GM23248 (cell line): Measurements from ENCODE around the gene TAMALIN. TPM values are rescaled to one million over a fixed set of nuclear protein-coding genes. Genes with fewer than 3 reads are reported as not detected.

ENCODE experiments used
- DNase-seq: peaks from one replicate; pipeline ENCODE4 v3.0.0-alpha.2; 2015
- H2AFZ ChIP-seq: fragments of 200-600 bp; sonication (generic); 2 replicates; pipeline ENCODE4 v1.6.1; 2016; ENCODE audit warnings: antibody characterized with exemption
- H3F3A ChIP-seq: fragments of 200-600 bp; sonication (generic); 2 replicates; pipeline ENCODE4 v1.6.1; 2016; ENCODE audit warnings: mild to moderate bottlenecking, antibody characterized with exemption, mixed run types; ENCODE audit not compliant: insufficient read depth
- H3K27ac ChIP-seq: fragments of 200-600 bp; sonication (generic); 2 replicates; pipeline ENCODE4 v1.5.1; 2016; ENCODE audit warnings: mild to moderate bottlenecking
- H3K27me3 ChIP-seq: fragments of 200-600 bp; sonication (generic); replicated peaks from 2 replicates; pipeline ENCODE4 v1.6.1; 2016; ENCODE audit warnings: mild to moderate bottlenecking; ENCODE audit not compliant: insufficient read depth
- H3K36me3 ChIP-seq: fragments of 200-600 bp; sonication (generic); 2 replicates; pipeline ENCODE4 v1.6.1; 2016; ENCODE audit warnings: low read depth, mild to moderate bottlenecking
- H3K4me1 ChIP-seq: fragments of 200-600 bp; sonication (generic); 2 replicates; pipeline ENCODE4 v1.6.1; 2016; ENCODE audit warnings: mild to moderate bottlenecking; ENCODE audit not compliant: insufficient read depth
- H3K4me2 ChIP-seq: fragments of 200-600 bp; sonication (generic); one replicate; pipeline ENCODE4 v1.6.1; 2016; ENCODE audit warnings: mild to moderate bottlenecking; ENCODE audit not compliant: unreplicated experiment
- H3K4me3 ChIP-seq: fragments of 200-600 bp; sonication (generic); 2 replicates; pipeline ENCODE4 v1.5.1; 2016; ENCODE audit warnings: mild to moderate bottlenecking
- H3K79me2 ChIP-seq: fragments of 200-600 bp; sonication (generic); 2 replicates; pipeline ENCODE4 v1.6.1; 2016; ENCODE audit warnings: mild to moderate bottlenecking; ENCODE audit not compliant: insufficient read depth
- H3K9ac ChIP-seq: fragments of 200-600 bp; sonication (generic); 2 replicates; pipeline ENCODE4 v1.6.1; 2016; ENCODE audit warnings: mild to moderate bottlenecking
- H3K9me2 ChIP-seq: fragments of 200-600 bp; sonication (generic); 2 replicates; pipeline ENCODE4 v1.6.1; 2016; ENCODE audit warnings: mixed run types, mild to moderate bottlenecking, moderate library complexity; ENCODE audit not compliant: insufficient read depth
- H3K9me3 ChIP-seq: fragments of 200-600 bp; sonication (generic); one replicate; pipeline ENCODE4 v1.6.1; 2017; ENCODE audit warnings: low read depth
- H4K20me1 ChIP-seq: fragments of 200-600 bp; sonication (generic); 2 replicates; pipeline ENCODE4 v1.6.0; 2016; ENCODE audit not compliant: insufficient read depth
- EZH2 ChIP-seq: fragments of 200-600 bp; sonication (generic); IDR thresholded peaks from 2 replicates; pipeline ENCODE4 v1.6.1; 2018; ENCODE audit warnings: antibody characterized with exemption, mild to moderate bottlenecking; ENCODE audit not compliant: insufficient read depth, poor library complexity, severe bottlenecking
- EZH2phosphoT487 ChIP-seq: fragments of 200-600 bp; sonication (generic); IDR thresholded peaks from 2 replicates; pipeline ENCODE4 v1.6.1; 2018; ENCODE audit warnings: antibody characterized with exemption, moderate library complexity, mild to moderate bottlenecking, low read depth; ENCODE audit not compliant: insufficient read depth
- WGBS, 2 experiments: methylation state at CpG; one replicate each; pipeline ENCODE4 v1.1.6; 2015 to 2017; ENCODE audit warnings: low lambda C conversion rate in 2 of 2, low coverage in 1 of 2; ENCODE audit errors: missing lambda C conversion rate in 2 of 2; 5-methylcytosine and 5-hydroxymethylcytosine counted together
- in situ Hi-C: fragments of 300-500 bp; cut with MboI; formaldehyde crosslinking; loops from 2 replicates; pipeline ENCODE4 v1.15.0; 2020
- polyA plus RNA-seq: library from polyadenylated mRNA; unstranded; fragments of >200 nt; fragmentation: Nextera tagmentation; extraction: Ambion mirVana; gene quantifications from 2 replicates; pipeline ENCODE4 v1.2.1, GENCODE V29; 2016
- total RNA-seq: library from RNA; depleted of rRNA; stranded (reverse); fragments of >200 nt; shearing (Covaris generic); gene quantifications from 2 replicates; pipeline ENCODE4 v1.2.3, GENCODE V29; 2014

The TAMALIN gene
- total and polyA plus RNA-seq, 2 experiments from 2014 or later = 2.2 TPM; not detected in 1

DNA sequence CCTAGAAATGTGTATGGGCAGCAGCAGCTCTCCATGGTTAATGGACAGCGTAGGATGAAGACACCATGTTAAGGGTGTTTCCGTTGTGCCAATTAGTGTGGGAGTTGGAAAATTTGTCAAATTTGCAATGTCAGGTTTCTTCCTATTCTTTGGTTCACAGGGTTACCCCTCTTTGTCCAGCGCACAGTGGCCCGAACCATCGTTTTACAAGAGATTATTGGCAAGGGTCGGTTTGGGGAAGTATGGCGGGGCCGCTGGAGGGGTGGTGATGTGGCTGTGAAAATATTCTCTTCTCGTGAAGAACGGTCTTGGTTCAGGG lies 26.0 kb upstream of the TAMALIN start:
- Histone ChIP-seq H3K79me2 (peaks cover 31% of the 10 kb centered on the region), H3K9me3 (no peaks in the 10 kb centered on the region), H3F3A (peaks cover 34% of the 10 kb centered on the region), H2AFZ (no peak overlapping the region), H4K20me1 (no peaks in the 10 kb centered on the region), H3K27ac (no peak overlapping the region), H3K4me1 (peaks cover 44% of the 10 kb centered on the region), H3K9me2 (no peaks in the 10 kb centered on the region), H3K27me3 (no peaks in the 10 kb centered on the region), H3K9ac (no peak overlapping the region), H3K4me2 (no peak overlapping the region), H3K4me3 (no peak overlapping the region), H3K36me3 (peaks cover 27% of the 10 kb centered on the region)
- no peak for DNase-seq
- in situ Hi-C loops = no loop called here
- WGBS, 2 experiments = 82 to 89% methylated on average over 10 of the region's 10 CpGs
- TF ChIP-seq EZH2 (no peak), EZH2phosphoT487 (no peak)

DNA sequence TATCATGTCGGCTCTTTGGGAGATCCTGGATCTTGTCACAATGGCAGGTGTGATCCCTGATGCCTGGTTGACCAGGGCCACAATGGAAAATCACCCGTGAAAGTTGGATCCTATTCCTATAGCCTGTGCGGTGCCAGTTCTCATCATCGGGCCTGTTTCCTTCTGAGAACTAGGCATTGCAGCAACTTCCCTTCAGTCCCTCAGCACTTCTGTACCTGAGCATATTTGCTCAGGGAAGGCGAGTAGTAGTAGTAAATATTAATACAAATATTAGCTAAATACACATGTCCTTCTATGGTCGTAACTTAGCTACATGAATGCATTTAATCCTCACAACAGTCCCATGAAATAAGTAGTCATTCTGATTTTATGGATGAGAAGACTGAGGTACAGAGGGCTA lies 22.1 kb upstream of the TAMALIN start:
- Histone ChIP-seq H3K79me2 (0 out of 2 replicates have a peak, but pooled peaks cover 16% of the 10 kb centered on the region), H4K20me1 (no peaks in the 10 kb centered on the region), H3F3A (peaks cover 6% of the 10 kb centered on the region), H3K9ac (no peak overlapping the region), H3K9me3 (no peaks in the 10 kb centered on the region), H3K4me1 (peaks cover 6% of the 10 kb centered on the region), H3K9me2 (no peaks in the 10 kb centered on the region), H3K4me2 (no peak overlapping the region), H3K4me3 (no peak overlapping the region), H3K27me3 (no peaks in the 10 kb centered on the region), H3K27ac (no peak overlapping the region), H3K36me3 (peaks cover 57% of the 10 kb centered on the region), H2AFZ (no peak overlapping the region)
- WGBS, 2 experiments = 85 to 91% methylated on average over 6 of the region's 6 CpGs
- no peak for TF ChIP-seq EZH2
- TF ChIP-seq EZH2phosphoT487 = no peak
- no peak for DNase-seq
- in situ Hi-C loops = no loop called here

DNA sequence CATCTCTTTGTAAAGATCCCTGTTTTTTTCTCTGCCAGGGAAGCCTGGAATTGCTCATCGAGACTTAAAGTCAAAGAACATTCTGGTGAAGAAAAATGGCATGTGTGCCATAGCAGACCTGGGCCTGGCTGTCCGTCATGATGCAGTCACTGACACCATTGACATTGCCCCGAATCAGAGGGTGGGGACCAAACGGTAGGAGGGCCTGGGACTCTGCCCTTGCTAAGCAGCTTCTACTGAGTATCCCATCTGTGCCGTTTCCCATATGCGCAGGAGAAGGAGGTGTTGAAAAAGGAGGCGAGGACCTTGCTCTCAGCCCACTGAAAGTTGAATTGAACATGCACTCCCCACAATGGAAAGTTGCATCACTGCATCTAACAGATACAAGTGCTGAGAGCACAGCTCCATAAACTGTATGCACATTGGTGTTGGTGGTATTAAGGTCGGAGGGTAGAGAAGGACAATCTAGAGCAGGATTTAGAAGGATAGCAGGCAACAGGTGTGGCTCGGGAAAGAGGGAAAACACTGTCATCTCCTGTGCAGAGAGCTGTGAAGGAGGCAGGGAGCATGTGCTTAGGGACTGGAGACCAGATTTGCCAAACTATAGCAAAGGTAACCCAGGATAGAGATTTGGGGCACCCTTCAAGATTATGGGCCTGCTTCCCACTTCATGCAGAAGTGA lies 21.5 kb upstream of the TAMALIN start:
- no peak overlapping the region for H3K9ac ChIP-seq
- 72 to 79% methylated on average over 9 of the region's 9 CpGs for WGBS, 2 experiments
- no peaks in the 10 kb centered on the region for H4K20me1 ChIP-seq
- H3K27ac ChIP-seq = no peak overlapping the region
- no peak overlapping the region for H2AFZ ChIP-seq
- no peaks in the 10 kb centered on the region for H3K4me1 ChIP-seq
- H3K36me3 ChIP-seq = peaks cover 57% of the 10 kb centered on the region
- H3K9me3 ChIP-seq = no peaks in the 10 kb centered on the region
- no peak overlapping the region for H3K4me2 ChIP-seq
- no peak overlapping the region for H3K4me3 ChIP-seq
- H3K79me2 ChIP-seq = 0 out of 2 replicates have a peak, but pooled peaks cover 16% of the 10 kb centered on the region
- no peaks in the 10 kb centered on the region for H3K27me3 ChIP-seq
- in situ Hi-C loops = no loop called here
- H3F3A ChIP-seq = no peaks in the 10 kb centered on the region
- TF ChIP-seq EZH2 = no peak
- no peak for TF ChIP-seq EZH2phosphoT487
- no peak for DNase-seq
- no peaks in the 10 kb centered on the region for H3K9me2 ChIP-seq

DNA sequence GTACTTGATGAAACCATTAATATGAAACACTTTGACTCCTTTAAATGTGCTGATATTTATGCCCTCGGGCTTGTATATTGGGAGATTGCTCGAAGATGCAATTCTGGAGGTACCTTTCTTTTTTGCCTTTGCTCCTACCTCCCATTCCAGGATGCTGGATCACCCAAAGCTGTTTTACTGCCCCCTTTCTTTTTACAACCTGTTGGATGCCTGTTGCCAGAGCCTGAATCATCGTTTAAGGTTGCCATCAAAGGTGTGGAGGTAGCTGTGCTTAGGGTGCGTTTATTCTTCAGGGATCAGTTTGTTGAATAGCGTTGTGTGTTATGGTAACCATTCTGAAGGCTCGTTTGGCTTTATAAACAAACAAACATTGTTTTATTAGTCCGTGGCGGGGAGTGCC lies 19.9 kb upstream of the TAMALIN start:
- Histone ChIP-seq H3K9me2 (no peaks in the 10 kb centered on the region), H3K4me2 (no peak overlapping the region)

DNA sequence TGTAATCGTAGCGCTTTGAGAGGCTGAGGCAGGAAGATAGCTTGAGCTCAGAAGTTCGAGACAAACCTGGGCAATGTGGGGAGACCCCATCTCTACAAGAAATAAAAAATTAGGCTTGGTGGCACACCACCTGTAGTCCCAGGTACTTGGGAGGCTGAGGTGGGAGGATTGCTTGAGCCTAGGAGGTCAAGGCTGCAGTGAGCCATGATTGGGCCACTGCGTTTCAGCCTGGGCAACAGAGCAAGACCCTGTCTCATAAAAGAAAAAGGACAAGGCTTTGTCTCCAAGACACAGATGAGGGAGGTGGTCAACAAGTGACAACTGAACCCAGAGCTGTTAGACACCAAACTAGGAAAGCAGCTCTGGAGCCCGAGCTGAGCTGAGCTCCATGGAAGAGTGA lies 14.5 kb upstream of the TAMALIN start:
- 0 out of 2 replicates have a peak, but pooled peaks cover 4% of the 10 kb centered on the region for H3F3A ChIP-seq
- TF ChIP-seq EZH2 = no peak
- no peaks in the 10 kb centered on the region for H3K79me2 ChIP-seq
- no peak overlapping the region for H3K27ac ChIP-seq
- peaks cover 12% of the 10 kb centered on the region for H3K4me1 ChIP-seq
- H3K4me3 ChIP-seq = no peak overlapping the region
- H3K9ac ChIP-seq = no peak overlapping the region
- no peaks in the 10 kb centered on the region for H3K9me2 ChIP-seq
- no peaks in the 10 kb centered on the region for H4K20me1 ChIP-seq
- 71% methylated on average over 5 of the region's 5 CpGs for WGBS, 2 experiments
- no peak for DNase-seq
- H3K36me3 ChIP-seq = peaks cover 24% of the 10 kb centered on the region
- in situ Hi-C loops = no loop called here
- H2AFZ ChIP-seq = no peak overlapping the region
- H3K9me3 ChIP-seq = no peaks in the 10 kb centered on the region
- no peaks in the 10 kb centered on the region for H3K27me3 ChIP-seq
- H3K4me2 ChIP-seq = no peak overlapping the region

More for the DNA sequence above, 19.9 kb upstream of the TAMALIN start:
- H3K27me3 ChIP-seq = no peaks in the 10 kb centered on the region
- in situ Hi-C loops = no loop called here
- H3K79me2 ChIP-seq = 0 out of 2 replicates have a peak, but pooled peaks cover 3% of the 10 kb centered on the region
- no peaks in the 10 kb centered on the region for H3K9me3 ChIP-seq
- peaks cover 59% of the 10 kb centered on the region for H3K36me3 ChIP-seq
- WGBS, 2 experiments = 75 to 79% methylated on average over 8 of the region's 8 CpGs
- no peaks in the 10 kb centered on the region for H3K4me1 ChIP-seq
- DNase-seq = no peak
- no peaks in the 10 kb centered on the region for H3F3A ChIP-seq
- no peak overlapping the region for H2AFZ ChIP-seq
- TF ChIP-seq EZH2 = no peak
- TF ChIP-seq EZH2phosphoT487 = no peak
- no peaks in the 10 kb centered on the region for H4K20me1 ChIP-seq
- no peak overlapping the region for H3K27ac ChIP-seq
- no peak overlapping the region for H3K4me3 ChIP-seq
- no peak overlapping the region for H3K9ac ChIP-seq
